Kidney capillary endothelial cell (primary cell): ENCODE measurements around the gene ANP32B.
A peak's percentile ranks its signal among the peaks of the same experiment; 100 is the strongest.

Experiments used
- DNase-seq: peaks from one replicate; pipeline ENCODE4 v3.0.0-alpha.2; 2018; ENCODE audit warnings: low spot score

The ANP32B gene

GRCh38 chr9:98031169-98031568 is 48.0 kb downstream of the ANP32B start:
- no peak for DNase-seq

GRCh38 chr9:98031935-98032334 is 48.8 kb downstream of the ANP32B start:
- no peak for DNase-seq

DNA sequence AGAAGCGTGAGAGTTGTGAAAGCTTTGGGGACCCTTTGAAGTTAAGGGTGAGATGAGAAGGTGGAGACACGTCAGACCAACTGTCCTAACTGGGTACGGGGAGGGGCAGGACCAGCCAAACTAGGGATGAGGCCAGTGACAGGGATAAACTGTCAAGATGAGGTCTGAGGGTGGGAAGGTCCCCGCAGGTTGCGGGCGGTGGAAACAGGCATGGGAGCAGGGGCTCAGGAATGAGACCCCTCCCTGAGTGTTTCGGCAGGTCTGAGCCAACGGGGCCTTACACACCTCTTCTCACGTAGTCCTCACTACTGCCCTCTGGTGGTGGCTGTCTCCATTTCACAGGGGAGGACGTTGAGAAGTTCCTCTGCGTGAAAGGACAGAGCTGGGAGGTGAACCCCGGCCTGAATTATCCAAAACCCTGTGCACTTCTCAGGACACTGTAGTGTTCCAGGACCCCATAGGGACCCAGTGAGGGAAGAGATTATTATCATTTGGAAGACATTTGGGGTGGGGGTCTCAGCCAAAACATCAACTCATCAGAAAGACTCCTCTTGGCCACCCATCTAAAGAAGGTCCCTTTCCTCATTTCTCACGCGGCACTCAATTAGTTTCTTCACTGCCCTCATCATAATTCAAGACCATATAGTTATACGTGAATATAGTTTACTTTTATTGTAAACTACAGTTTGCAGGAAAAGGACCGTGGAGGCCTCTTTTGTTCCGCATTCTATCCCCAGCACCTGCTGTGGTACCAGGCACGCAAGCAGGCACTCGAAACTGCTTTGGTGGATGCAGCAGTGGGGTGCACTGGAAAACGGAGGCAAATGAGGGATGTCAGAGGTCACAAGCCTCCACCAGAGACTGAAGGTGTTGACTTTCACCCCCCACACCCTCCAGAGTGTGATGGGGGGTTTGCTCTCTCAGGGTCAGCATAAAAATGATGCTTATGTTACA is 51.7 kb downstream of the ANP32B start:
- DNase-seq, result peak; percentile 56

DNA sequence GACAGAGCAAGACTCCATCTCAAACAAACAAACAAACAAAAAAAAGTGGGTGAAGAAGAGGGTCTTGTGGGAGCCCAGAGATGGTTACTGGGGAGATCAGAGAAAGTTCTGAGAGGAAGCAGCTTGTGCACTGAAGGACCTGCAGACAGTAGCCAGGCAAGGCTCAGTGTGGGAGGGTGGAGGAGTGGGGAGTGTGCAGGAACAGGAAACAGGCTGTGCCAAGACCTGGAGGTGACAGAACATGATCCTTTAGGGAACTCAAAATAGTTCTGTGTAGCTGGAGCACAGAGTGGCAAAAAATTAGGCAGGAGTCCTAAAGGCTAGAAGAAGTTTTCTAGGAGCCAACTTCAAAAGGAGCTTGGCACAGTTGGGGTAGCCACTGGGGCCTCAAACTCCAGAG is 54.2 kb downstream of the ANP32B start:
- DNase-seq, result peak; percentile 16

- DNase-seq, result no peak
These were observed 55.8 kb downstream of the ANP32B start for GRCh38 chr9:98038958-98039357.

DNA sequence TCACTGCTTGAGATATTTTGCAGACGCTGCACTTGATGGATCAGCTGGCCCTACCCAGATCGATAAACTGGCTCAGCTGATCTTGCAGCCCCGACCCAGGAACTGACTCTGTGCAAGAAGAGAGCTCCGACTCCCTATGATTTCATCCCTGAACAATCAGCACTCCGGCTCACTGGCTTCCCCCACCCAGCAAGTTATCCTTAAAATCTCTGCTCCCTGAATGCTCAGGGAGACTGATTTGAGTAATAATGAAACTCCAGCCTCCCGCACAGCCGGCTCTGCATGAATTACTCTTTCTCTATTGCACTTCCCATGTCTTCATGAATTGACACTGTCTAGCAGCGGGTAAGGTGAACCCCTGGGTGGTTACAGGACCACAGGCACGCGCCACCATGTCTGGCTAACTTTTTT is 56.5 kb downstream of the ANP32B start:
- no peak for DNase-seq

DNA sequence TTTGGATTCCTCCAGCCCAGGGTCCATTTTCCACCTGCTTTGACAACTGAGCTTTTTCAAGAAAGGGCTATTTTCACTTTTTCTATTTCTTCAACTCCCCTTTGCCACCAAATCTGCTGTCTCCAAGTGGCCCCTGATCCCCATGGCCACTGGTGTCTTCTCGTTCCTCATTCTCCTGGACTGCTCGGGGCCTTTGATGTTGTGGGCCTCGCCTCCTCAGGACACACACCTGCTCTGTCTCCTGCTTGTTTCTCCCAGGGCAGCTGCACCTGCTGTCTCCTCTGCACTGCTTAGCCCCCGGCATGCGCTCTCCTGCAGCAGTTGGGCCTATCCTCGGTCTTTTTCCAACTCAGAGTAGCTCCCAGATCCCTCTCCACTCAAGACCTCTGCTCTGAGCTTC is 57.1 kb downstream of the ANP32B start:
- DNase-seq, result no peak

DNA sequence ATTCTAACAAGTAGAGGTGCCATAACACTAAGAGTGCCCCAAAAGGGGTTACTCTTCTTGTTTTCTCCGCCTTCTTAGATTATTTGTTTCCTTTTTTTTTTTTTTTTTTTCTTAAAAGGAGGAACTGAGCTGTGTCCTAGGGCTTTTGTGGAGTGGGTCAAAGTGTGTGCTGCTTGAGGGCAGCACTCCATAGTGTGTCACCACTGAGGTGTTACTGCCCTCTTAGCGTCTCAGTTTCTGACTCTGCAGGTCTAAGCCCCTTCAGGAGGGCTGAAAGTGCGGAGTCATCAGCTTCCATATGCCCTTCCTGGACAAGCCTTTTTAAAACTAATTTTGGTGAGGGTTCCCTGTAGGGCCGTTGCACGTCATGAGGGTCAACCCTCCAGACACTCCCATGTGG is 60.8 kb downstream of the ANP32B start:
- no peak for DNase-seq

DNA sequence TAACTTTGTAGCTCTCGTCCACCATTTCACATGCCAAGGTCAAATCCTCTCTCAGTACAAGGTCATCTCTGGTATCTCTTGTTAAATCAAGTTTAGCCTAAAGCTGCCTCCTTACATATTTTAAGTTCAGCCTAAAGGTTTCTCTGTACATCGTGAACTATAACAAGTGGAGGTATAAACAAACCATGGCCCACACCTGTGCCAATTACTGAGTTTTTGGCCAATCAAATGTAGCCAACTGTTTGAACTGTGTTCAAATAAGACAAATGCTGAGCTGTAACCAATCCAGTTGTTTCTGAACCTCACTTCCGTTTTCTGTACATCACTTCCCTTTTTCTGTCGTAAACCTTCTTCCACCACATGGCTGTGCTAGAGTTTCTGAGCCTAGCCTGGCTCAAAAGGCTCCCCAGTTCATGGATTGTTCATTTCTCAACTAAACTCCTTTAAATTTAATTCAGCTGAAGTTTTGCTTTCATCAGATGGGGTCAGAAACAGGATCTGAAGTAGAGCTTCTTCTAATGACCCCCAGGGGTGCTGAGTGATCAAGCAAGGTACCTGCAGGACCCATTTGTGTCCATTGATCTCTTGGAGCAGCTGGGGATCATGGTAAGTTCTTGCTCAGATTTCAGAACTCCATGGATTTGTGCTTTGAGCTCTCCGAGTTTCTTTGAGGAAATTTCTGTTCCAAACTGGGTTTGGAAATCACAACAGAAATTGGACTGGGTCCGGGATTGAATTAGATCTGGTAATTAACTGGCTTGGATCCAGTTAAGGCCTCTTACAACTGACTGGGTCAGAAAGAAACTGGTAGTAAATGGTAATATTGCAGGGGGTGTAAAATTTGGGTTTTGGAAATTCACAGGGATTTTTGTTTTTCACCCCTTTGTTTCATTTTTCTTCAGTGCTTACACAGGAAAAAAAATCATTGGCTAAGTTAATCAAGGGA is 62.4 kb downstream of the ANP32B start:
- DNase-seq, result no peak

- DNase-seq, result no peak
These were observed 63.0 kb downstream of the ANP32B start for GRCh38 chr9:98046180-98046543.

- no peak for DNase-seq
These were observed 63.9 kb downstream of the ANP32B start for GRCh38 chr9:98047002-98047401.

DNA sequence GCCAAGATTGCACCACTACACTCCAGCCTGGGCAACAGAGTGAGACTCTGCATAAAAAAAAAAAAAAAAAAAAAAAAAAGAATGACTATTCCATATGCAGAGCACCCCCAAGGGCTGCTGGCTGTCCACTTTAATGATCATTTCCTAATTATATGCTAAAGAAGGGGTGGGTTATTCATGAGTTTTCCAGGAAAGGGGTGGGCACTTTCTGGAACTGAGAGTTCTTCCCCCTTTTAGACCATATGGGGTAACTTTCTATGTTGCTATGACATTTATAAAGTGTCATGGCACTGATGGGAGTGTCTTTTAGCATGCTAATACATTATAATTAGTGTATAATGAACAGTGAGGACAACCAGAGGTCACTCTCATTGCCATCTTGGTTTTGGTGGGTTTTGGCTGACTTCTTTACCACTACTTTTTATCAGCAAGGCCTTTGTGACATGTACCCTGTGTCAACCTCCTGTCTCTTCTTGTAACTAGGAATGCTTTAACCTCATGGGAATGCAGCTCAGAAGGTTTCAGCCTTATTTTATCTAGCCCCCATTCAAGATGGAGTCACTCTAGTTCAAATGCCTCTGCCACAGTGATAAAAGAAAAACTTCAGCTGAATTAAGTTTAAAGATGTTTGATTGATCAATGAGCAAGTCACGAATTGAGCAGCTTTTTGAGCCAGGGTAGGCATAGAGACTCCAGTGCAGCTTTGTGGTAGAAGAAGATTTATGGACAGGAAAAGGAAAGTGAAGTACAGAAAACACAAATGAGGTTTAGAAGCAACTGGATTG is 66.3 kb downstream of the ANP32B start:
- no peak for DNase-seq

GRCh38 chr9:98050351-98050750 is 67.2 kb downstream of the ANP32B start:
- no peak for DNase-seq

DNA sequence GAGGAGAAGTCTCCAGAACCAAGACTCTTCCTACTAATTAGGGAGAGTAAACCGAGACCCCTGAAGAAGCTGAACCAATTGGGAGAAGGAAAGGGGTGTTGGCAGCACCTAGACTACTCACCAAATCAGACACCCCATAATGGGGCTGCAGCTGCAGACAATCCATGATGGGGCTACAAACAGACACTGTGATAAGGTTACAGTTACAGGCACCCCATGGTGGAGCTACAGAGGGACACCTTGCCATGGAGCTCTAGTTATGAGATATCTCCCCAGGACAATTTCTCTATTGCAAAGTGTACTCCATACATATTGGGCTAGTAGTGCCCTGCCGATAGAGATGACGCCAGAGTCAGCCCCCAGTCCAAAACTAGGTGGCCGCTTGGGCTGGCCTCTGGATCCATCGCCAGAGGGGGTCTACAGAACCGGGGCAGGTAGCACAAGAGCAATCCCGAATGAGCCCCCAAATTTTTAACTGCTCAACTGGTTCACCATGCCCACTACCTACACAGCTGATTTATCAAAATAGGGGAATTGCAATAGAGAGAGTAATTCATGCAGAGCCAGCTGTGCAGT is 71.3 kb downstream of the ANP32B start:
- DNase-seq, result no peak

GRCh38 chr9:98056269-98057137 is 73.4 kb downstream of the ANP32B start, which contains the start of gene NANS:
Gene NANS, plus strand, starts transcription at chr9:98056732. Its CDS starts 77 bp downstream, at chr9:98056809.
- DNase-seq, result peak; percentile 94

- DNase-seq, result peak; percentile 33
These were observed 74.1 kb downstream of the ANP32B start for GRCh38 chr9:98057138-98057799.

DNA sequence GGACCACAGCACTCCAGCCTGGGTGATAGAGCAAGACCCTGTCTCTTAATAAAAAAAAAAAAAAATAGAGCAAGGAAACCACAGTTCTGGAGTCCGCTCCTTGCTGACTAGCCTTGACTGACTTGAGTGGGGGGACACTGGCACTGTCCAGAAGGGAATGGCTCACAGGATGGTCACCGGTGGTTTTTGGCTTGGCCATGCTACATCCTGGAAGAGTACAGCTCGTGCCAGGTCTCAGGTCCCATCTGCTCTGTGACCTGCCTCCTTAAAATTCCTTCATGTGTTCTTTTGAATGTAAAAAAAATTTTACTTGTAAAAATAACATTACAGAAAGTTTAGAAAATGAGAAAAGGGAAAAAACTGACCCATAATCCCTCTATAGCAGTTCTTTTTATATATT is 79.0 kb downstream of the ANP32B start:
- DNase-seq, result no peak

- DNase-seq, result no peak
These were observed 81.7 kb downstream of the ANP32B start for GRCh38 chr9:98064623-98065392.
